Pancreas (tissue), 10 donors: ENCODE results near the gene MYMK. TPM values are rescaled to one million over a fixed set of nuclear protein-coding genes. Genes with fewer than 3 reads are reported as not detected.

Source experiments
- ATAC-seq, 4 donors: fragments of 200-7000 bp; cut with Tn5 transposase; one replicate each; pipeline versions ENCODE4 v1.8.0 to v1.9.1; 2020; ENCODE audit warnings: mild to moderate bottlenecking in 4 of 4, moderate library complexity in 4 of 4
- DNase-seq, 6 donors: peaks; one replicate each; pipeline ENCODE4 v3.0.0-alpha.2; 2020
- FAIRE-seq: peaks from 2 replicates; lab custom pipeline; 2012; peaks lifted over from hg19 to GRCh38; lab: Jason Lieb, UNC
- H3K27ac ChIP-seq, 4 donors: fragments of 200-600 bp; sonication (generic); 1 replicate in 3 of 4; 2 replicates in 1 of 4; pipeline versions ENCODE4 v1.5.0 to v1.8.0; 2020
- H3K27me3 ChIP-seq, 4 donors: fragments of 200-600 bp; one replicate each; pipeline ENCODE4 v1.8.0; 2021
- H3K36me3 ChIP-seq, 3 donors: fragments of 200-600 bp; sonication (generic) in 1 of 3; one replicate each; pipeline versions ENCODE4 v1.5.0 to v1.8.0; 2020 to 2021
- H3K4me1 ChIP-seq, 3 donors: fragments of 200-600 bp; one replicate each; pipeline ENCODE4 v1.8.0; 2021
- H3K4me3 ChIP-seq, 4 donors: fragments of 200-600 bp; sonication (generic) in 2 of 4; one replicate each; pipeline versions ENCODE4 v1.5.0 to v1.8.0; 2020 to 2021
- H3K9me3 ChIP-seq, 4 donors: fragments of 200-600 bp; one replicate each; pipeline ENCODE4 v1.8.0; 2021
- CTCF ChIP-seq, 4 donors: fragments of 200-600 bp; sonication (generic) in 3 of 4; IDR thresholded peaks; one replicate each; pipeline versions ENCODE4 v1.5.0 to v1.8.0; 2021; ENCODE audit warnings: antibody characterized with exemption in 4 of 4
- WGBS, 2 donors: extraction: QIAGEN DNeasy Blood & Tissue Kit; methylation state at CpG; one replicate each; pipeline ENCODE4 v1.1.7; 2013; 5-methylcytosine and 5-hydroxymethylcytosine counted together
- intact Hi-C, 3 donors: fragments of 100-400 bp; cut with DNase I; formaldehyde crosslinking; loops; one replicate each; pipeline versions ENCODE4 v1.11.1 to v1.14.2; 2022
- polyA plus RNA-seq, 2 donors: library from polyadenylated mRNA; stranded (reverse); fragments of 200-250 nt; gene quantifications; one replicate each; pipeline ENCODE4 v1.2.3, GENCODE V29; 2013
- total RNA-seq, 6 donors: library from RNA; stranded (reverse); fragmentation: NEBNext Ultra II Directional in 4 of 6; extraction: Animal tissue kit (Norgen Biotek cat#: 25700) in 4 of 6; gene quantifications; one replicate each; pipeline versions ENCODE4 v1.2.1 to v1.2.4, GENCODE V29; 2021 to 2023
- donor health status: healthy with polysubstance abuse.
- donor health status: DM: no; HTN: no; CAD: no; lungs with moderate emphysema.
- donor health status: DM: no; HTN: no; CAD: no.
- donor health status: control.
- donor health status: control.
- donor health status: Bipolar disorder and iron deficiency.
- donor health status: DM: yes; HTN: yes; CAD: no.
- donor health status: DM: no; HTN: no; CAD: no.
- donor health status: DM: no; HTN: no; CAD: no.
- donor health status: DM: yes; HTN: yes; CAD: no.

MYMK gene
- total and polyA plus RNA-seq, 8 donors = not detected

GRCh38 chr9:133502112-133502511, 22.6 kb downstream of the MYMK start:
- Histone ChIP-seq H3K27ac (no peak overlapping the region), H3K4me3 (no peak overlapping the region), H3K27me3 (no peaks in the 10 kb centered on the region), H3K4me1 (no peaks in the 10 kb centered on the region), H3K9me3 (no peaks in the 10 kb centered on the region), H3K36me3 (no peaks in the 10 kb centered on the region)
- DNase-seq = no peak
- 93 to 94% methylated on average over 1 of the region's 1 CpG for WGBS, 2 donors
- intact Hi-C loops = no loop called here
- FAIRE-seq = no peak
- no peak for TF ChIP-seq CTCF (IDR thresholded peaks at IDR 0.05)
- no peak for ATAC-seq

- Histone ChIP-seq H3K36me3 (no peaks in the 10 kb centered on the region), H3K27ac (no peak overlapping the region), H3K27me3 (no peaks in the 10 kb centered on the region), H3K9me3 (no peaks in the 10 kb centered on the region), H3K4me1 (no peaks in the 10 kb centered on the region), H3K4me3 (no peak overlapping the region)
- no peak for DNase-seq
- TF ChIP-seq CTCF (IDR thresholded peaks at IDR 0.05) = no peak
- intact Hi-C loops = no loop called here
- 74 to 79% methylated on average over 12 of the region's 12 CpGs for WGBS, 2 donors
- no peak for ATAC-seq
- no peak for FAIRE-seq
Observed at GRCh38 chr9:133499892-133500270, 24.9 kb downstream of the MYMK start.

- TF ChIP-seq CTCF (IDR thresholded peaks at IDR 0.05) = no peak
- peak in 1 of 6 donors; percentile 28 for DNase-seq
- H3K27me3 ChIP-seq = no peaks in the 10 kb centered on the region
- peak in 1 of 4 donors; percentile 16 for ATAC-seq
- FAIRE-seq = no peak
- no peak overlapping the region for H3K4me3 ChIP-seq
- H3K27ac ChIP-seq = no peak overlapping the region
- WGBS, 2 donors = 69 to 71% methylated on average over 19 of the region's 19 CpGs
- H3K36me3 ChIP-seq = no peaks in the 10 kb centered on the region
- H3K9me3 ChIP-seq = no peaks in the 10 kb centered on the region
- intact Hi-C loops = no loop called here
- H3K4me1 ChIP-seq = no peaks in the 10 kb centered on the region
Observed at GRCh38 chr9:133499132-133499891, 25.4 kb downstream of the MYMK start.

- intact Hi-C loops = no loop called here
- no peak for DNase-seq
- TF ChIP-seq CTCF (IDR thresholded peaks at IDR 0.05) = no peak
Observed at GRCh38 chr9:133496861-133497842, 27.6 kb downstream of the MYMK start.

More at GRCh38 chr9:133496861-133497842, 27.6 kb downstream of the MYMK start:
- Histone ChIP-seq H3K4me1 (no peaks in the 10 kb centered on the region), H3K9me3 (no peaks in the 10 kb centered on the region), H3K36me3 (no peaks in the 10 kb centered on the region), H3K27me3 (no peaks in the 10 kb centered on the region), H3K27ac (no peak overlapping the region), H3K4me3 (no peak overlapping the region)
- WGBS, 2 donors = 57 to 70% methylated on average over 35 of the region's 35 CpGs
- ATAC-seq (no peak), FAIRE-seq (no peak)
